ENCODE data around the gene SMC6.

GRCh38 chr2:17688600-17688999 lies 65.0 kb downstream of the SMC6 start:
- TF ChIP-seq CTCF (IDR thresholded peaks at IDR 0.05) (no peak), POLR2A (IDR thresholded peaks at IDR 0.05) (no peak)

All from adrenal gland (tissue), 5 donors.